ENCODE measurements around the gene SEC11A.
"Not testable (repeated sequence)": the region's sequence is repeated elsewhere in the genome, so short reads cannot be mapped to it uniquely, and the experiment has no call there.

The SEC11A gene

DNA sequence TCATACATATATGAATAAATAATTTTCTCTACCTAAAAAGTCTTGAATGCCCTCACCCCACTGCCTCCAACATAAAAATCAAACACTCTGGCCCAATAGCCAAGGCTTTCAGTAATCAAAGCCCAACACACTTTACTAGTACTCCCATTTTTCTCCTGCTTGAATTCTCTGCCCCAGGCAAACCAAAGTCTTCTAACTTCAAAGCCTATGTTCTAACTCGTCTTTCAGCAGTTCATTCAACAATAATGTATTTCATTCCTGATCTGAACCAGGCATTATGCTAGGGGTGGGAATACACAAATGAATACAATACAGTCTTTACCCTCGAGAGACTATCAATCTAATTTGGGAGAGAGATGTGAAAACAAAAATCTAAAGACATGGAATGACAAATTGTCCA, 21.1 kb upstream of the SEC11A start:
- DNase-seq (ENCODE audit: low read depth) = no peak

GRCh38 chr15:84736375-84736774, 20.4 kb upstream of the SEC11A start:
- DNase-seq (ENCODE audit: low read depth) = no peak

DNA sequence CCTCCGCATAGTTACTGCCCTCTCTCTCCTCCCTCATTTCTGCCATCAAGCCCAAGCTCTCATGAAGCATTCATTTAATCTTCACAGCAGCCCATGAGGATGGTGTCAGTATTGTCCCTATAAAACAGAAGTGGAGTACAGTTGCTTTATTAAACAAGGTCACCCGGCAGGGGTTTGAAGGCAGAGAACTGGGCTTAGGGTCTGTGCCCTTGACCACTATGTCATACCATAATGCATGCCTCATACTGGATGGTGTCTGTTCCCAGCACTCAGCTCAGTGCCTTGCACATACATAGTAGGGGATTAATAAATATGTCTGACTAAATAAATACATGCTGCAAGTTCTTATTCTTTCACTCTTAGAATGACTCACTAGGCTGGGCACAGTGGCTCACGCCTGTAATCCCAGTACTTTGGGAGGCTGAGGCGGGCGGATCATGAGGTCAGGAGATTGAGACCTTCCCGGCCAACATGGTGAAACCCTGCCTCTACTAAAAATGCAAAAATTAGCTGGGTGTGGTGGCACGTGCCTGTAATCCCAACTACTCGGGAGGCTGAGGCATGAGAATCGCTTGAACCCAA, 19.6 kb upstream of the SEC11A start:
- DNase-seq (ENCODE audit: low read depth) = not testable (repeated sequence)

- no peak for DNase-seq (ENCODE audit: low read depth)
Observed at GRCh38 chr15:84734794-84735479, 19.0 kb upstream of the SEC11A start.

DNA sequence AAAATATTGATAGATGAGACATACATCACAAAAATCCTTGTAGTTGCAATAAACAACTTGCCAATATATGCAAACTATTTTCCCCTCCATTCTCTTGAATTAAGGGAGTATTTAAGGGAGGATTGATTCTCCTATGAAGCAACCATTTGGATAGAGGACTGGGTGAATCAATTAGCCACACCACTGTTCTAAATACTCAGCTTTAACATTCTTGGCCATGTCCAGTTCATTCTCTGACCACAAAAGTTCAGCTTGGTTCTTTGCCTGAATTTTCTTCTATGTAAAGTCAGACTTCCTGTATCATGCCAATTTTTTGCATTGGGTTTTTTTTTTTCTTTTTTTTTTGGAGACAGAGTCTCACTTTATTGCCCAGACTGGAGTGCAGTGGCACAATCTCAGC, 15.8 kb upstream of the SEC11A start:
- DNase-seq (ENCODE audit: low read depth) = peak; percentile 89

DNA sequence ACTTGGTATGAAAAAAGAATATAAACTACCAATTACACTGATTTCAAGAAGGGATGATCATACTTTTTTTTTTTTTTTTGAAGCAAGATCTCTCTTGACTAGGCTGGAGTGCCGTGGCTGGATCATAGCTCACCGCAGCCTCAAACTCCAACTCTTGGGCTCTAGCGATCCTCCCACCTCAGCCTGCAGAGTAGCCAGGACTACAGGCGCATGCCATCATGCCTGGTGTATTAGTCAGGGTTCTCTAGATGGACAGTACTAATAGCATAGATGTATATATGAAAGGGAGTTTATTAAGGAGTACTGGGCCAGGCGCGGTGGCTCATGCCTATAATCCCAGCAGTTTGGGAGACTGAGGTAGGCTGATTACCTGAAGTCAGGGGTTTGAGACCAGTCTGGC, 11.5 kb upstream of the SEC11A start:
- DNase-seq (ENCODE audit: low read depth) = no peak

- DNase-seq (ENCODE audit: low read depth) = no peak
Observed at GRCh38 chr15:84725001-84725491, 9.1 kb upstream of the SEC11A start.

- DNase-seq (ENCODE audit: low read depth) = no peak
Observed at GRCh38 chr15:84722628-84723027, 6.7 kb upstream of the SEC11A start.

GRCh38 chr15:84721371-84721770, 5.4 kb upstream of the SEC11A start:
- DNase-seq (ENCODE audit: low read depth) = no peak

GRCh38 chr15:84715441-84716035, 401 bp downstream of the SEC11A start:
- DNase-seq (ENCODE audit: low read depth) = no peak

- no peak for DNase-seq (ENCODE audit: low read depth)
Observed at GRCh38 chr15:84714821-84715220, 1.1 kb downstream of the SEC11A start.

GRCh38 chr15:84714372-84714771, 1.6 kb downstream of the SEC11A start:
- DNase-seq (ENCODE audit: low read depth) = no peak

DNA sequence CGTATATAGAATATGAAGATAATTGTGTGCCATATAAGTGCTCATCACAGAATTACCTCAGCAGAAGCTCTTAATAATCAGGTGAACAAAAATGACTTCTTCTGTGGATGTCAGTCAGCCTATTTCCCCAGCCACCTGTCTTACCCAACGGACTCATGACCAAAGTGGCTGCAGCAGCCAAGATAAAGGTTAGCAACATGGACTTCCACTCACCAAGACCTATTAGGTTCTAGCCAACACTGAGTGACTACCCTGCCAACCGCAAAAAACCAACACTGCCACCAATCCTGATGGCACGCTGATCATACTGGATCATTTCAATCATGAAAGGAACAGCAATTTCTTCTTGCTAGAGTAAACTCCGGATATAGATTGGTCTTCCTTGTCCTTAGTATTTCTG, 12.1 kb downstream of the SEC11A start:
- DNase-seq (ENCODE audit: low read depth) = no peak

GRCh38 chr15:84702961-84703482, 12.9 kb downstream of the SEC11A start:
- DNase-seq (ENCODE audit: low read depth) = peak; percentile 44

DNA sequence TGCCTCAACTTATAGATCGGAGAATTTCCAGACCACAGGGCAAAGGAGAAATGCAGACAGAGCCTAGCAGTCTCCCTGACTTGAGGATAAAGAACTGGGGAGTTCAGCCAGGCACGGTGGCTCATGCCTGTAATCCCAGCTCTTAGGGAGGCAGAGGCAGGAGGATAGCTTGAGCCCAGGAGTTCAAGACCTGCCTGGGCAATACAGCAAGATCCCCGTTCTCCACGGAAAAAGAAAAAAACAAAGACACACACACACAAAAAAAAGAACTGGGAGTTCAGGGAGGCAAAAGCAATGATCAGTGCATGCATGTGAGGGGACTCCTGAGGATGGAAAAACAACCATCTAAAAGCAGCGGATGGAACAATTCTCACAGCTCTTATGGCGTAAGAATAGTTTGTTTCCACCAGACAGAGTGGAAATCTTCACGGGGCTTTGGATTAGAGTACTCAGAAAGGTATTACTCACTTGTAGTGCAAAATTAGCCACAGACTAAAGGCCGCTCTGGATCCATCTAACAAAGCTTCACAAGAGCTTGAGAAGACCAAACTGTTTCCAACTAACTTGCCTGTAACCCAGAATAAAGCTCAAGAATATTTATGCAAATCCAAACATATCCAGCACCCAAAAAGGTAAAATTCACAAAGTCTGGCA, 16.3 kb downstream of the SEC11A start:
- no peak for DNase-seq (ENCODE audit: low read depth)

GRCh38 chr15:84697236-84697990, 18.5 kb downstream of the SEC11A start:
- no peak for DNase-seq (ENCODE audit: low read depth)

- no peak for DNase-seq (ENCODE audit: low read depth)
Observed at GRCh38 chr15:84696757-84697156, 19.2 kb downstream of the SEC11A start.

DNA sequence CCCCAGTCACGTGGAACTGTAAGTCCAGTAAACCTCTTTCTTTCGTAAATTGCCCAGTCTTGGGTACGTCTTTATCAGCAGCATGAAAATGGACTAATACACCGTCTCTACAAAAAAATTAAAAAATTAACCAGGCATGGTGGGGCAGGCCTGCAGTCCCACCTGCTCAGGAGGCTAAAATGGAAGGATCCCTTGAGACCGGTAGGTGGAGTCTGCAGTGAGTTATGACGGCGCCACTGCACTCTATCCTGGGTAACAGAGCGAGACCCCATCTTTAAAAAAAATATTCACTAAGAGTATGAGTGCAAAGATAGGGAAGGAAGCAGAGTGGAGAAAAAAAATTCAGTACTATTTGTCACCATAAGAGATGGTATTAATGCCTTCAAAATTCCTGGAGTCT, 25.6 kb downstream of the SEC11A start:
- DNase-seq (ENCODE audit: low read depth) = no peak

DNA sequence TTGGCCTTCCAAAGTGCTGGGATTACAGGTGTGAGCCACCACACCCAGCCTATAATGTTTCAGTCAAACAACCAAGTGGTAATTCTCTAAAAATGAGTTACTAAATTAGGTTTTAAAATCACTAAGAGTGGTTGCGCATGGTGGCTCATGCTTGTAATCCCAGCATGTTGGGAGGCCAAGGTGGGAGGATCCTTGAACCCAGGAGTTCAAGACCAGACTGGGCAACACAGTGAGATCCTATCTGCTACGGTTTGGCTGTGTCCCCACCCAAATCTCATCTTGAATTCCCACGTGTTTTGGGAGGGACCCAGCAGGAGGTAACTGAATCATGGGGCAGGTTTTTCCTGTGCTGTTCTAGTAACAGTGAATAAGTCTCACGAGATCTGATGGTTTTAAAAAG, 26.1 kb downstream of the SEC11A start:
- no peak for DNase-seq (ENCODE audit: low read depth)

DNA sequence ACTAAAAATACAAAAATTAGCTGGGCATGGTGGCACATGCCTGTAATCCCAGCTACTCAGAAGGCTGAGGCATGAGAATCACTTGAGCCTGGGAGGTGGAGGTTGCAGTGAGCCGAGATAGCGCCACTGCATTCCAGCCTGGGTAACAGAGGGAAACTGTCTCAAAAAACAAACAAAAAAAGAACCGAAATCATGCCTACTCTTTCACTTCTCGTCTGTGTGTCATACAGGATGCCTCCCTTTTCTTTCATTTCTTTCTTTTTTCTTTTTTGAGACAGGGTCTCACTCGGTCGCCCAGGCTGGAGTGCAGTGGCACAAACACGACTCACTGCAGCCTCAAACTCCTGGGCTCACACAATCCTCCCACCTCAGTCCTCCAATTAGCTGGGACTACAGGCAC, 29.5 kb downstream of the SEC11A start:
- DNase-seq (ENCODE audit: low read depth) = not testable (repeated sequence)

DNA sequence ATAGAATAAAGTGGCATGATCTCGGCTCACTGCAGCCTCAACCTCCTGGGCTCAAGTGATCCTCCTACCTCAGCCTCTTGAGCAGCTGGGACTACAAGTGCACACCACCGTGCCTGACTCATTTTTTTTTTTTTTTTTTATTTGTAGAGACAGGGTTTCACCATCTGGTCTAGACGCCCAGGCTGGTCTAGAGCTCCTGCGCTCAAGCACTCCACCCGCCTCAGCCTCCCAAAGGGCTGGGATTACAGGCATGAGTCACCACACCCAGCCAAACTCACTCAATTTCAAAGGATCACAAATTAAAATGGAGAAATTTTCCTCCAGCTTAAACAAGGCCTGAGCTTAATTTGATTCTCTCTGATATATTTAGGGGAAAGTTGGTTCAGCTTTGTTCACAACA, 30.6 kb downstream of the SEC11A start:
- DNase-seq (ENCODE audit: low read depth) = peak; percentile 91

DNA sequence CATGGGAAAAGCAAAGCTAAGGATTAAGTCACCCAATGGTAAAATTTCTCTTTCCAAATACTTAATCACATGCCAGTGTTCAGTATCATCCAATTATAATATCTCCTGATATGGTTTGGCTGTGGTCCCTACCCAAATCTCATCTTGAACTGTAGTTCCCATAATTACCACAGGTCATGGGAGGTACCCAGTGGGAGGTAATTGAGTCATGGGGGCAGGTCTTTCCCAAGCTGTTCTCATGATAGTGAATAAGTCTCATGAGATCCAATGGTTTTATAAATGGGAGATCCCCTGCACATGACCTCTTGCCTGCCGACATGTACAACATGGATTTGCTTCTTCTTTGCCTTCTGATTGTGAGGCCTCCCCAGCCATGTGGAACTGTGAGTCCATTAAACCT, 31.8 kb downstream of the SEC11A start:
- DNase-seq (ENCODE audit: low read depth) = peak; percentile 8
